Body of pancreas (tissue), 4 donors: ENCODE results near the gene ERC2.

Experiments used
- CTCF ChIP-seq, 7 experiments: fragments of 450-650 bp in 4 of 7; fragments of 200-600 bp in 3 of 7; sonication (generic) in 3 of 7; IDR thresholded peaks; one replicate each; pipeline ENCODE4 v1.5.1; 2016 to 2019; ENCODE audit warnings: antibody characterized with exemption in 7 of 7
- POLR2A ChIP-seq, 3 donors: fragments of 450-650 bp; IDR thresholded peaks; one replicate each; pipeline ENCODE4 v1.6.1; 2016; ENCODE audit warnings: antibody characterized with exemption in 3 of 3, mild to moderate bottlenecking in 2 of 3

- no peak for TF ChIP-seq POLR2A (IDR thresholded peaks at IDR 0.05)
- no peak for TF ChIP-seq CTCF (IDR thresholded peaks at IDR 0.05)
Measured at GRCh38 chr3:56459104-56459496, 9.2 kb downstream of the ERC2 start.
